ENCODE results near the gene TAOK2. TPM values are rescaled to one million over a fixed set of nuclear protein-coding genes. Genes with fewer than 3 reads are reported as not detected.
"Not testable (repeated sequence)": the region's sequence is repeated elsewhere in the genome, so short reads cannot be mapped to it uniquely, and the experiment has no call there.

TAOK2 gene
- total RNA-seq, 1 experiment from 2014 or later, result 99.4 TPM

- in situ Hi-C loops (cut with HindIII; ENCODE audit: low pct_unique_long_range_greater_than_20kb, low sequenced_read_pairs) (no loop called here), intact Hi-C loops (cut with micrococcal nuclease; ENCODE audit: unreplicated experiment) (no loop called here)
- H3K27ac ChIP-seq (ENCODE audit: low read length), result no peak overlapping the region
- no peaks in the 10 kb centered on the region for H3K36me3 ChIP-seq (ENCODE audit: control insufficient read depth, insufficient read depth, low read length)
- DNase-seq (ENCODE audit: low read depth, low spot score) (no peak), ATAC-seq (no peak)
- H3K27me3 ChIP-seq (ENCODE audit: control insufficient read depth, insufficient read depth, low read length), result no peaks in the 10 kb centered on the region
- BruUV-seq (replicated peaks), result no TSS peak
- H3K4me3 ChIP-seq (ENCODE audit: low read depth in 2 of 2, low read length in 2 of 2), result no peak overlapping the region
- ChIA-PET CTCF (no interaction called here), POLR2A (interaction anchor here (0.6 kb wide), 1 partner anchor 15 kb away, joined by 3 read pairs; no protein-coding TSS in a partner anchor)
- peaks cover 15% of the 10 kb centered on the region for H3K4me1 ChIP-seq (ENCODE audit: control insufficient read depth, insufficient read depth, low read length)
- no peak for TF ChIP-seq SIN3A (IDR thresholded peaks at IDR 0.05; ENCODE audit: borderline replicate concordance, insufficient read depth, low read depth, low read length)
- TF ChIP-seq POLR2AphosphoS5 (IDR thresholded peaks at IDR 0.05; ENCODE audit: low read depth, low read length), result no peak
- TF ChIP-seq TCF7L2 (IDR thresholded peaks at IDR 0.05; ENCODE audit: low read depth, low read length), result no peak
- TF ChIP-seq CTCF (IDR thresholded peaks at IDR 0.05), result no peak
- no peak for TF ChIP-seq REST (IDR thresholded peaks at IDR 0.05; ENCODE audit: insufficient read depth in 1 of 2, low read depth in 2 of 2, low read length in 1 of 2)
- H3K9me3 ChIP-seq (ENCODE audit: control insufficient read depth, insufficient read depth, low read depth, low read length), result no peaks in the 10 kb centered on the region
These were observed 14.9 kb upstream of the TAOK2 start for GRCh38 chr16:29958756-29959155.

- no peak for TF ChIP-seq TCF7L2 (IDR thresholded peaks at IDR 0.05; ENCODE audit: low read depth, low read length)
- no peak for TF ChIP-seq REST (IDR thresholded peaks at IDR 0.05; ENCODE audit: insufficient read depth in 1 of 2, low read depth in 2 of 2, low read length in 1 of 2)
- H3K4me1 ChIP-seq (ENCODE audit: control insufficient read depth, insufficient read depth, low read length), result peaks cover 15% of the 10 kb centered on the region
- intact Hi-C loops (cut with micrococcal nuclease; ENCODE audit: unreplicated experiment) (no loop called here), in situ Hi-C loops (cut with HindIII; ENCODE audit: low pct_unique_long_range_greater_than_20kb, low sequenced_read_pairs) (no loop called here)
- DNase-seq (ENCODE audit: low read depth, low spot score), result no peak
- no peak overlapping the region for H3K4me3 ChIP-seq (ENCODE audit: low read depth in 2 of 2, low read length in 2 of 2)
- H3K36me3 ChIP-seq (ENCODE audit: control insufficient read depth, insufficient read depth, low read length), result no peaks in the 10 kb centered on the region
- H3K27ac ChIP-seq (ENCODE audit: low read length), result no peak overlapping the region
- no peaks in the 10 kb centered on the region for H3K27me3 ChIP-seq (ENCODE audit: control insufficient read depth, insufficient read depth, low read length)
- POLR2A ChIA-PET, result interaction anchor here (0.6 kb wide), 1 partner anchor 16 kb away, joined by 3 read pairs; no protein-coding TSS in a partner anchor
- no peak for ATAC-seq
- CTCF ChIA-PET, result no interaction called here
- BruUV-seq (replicated peaks), result no TSS peak
- no peaks in the 10 kb centered on the region for H3K9me3 ChIP-seq (ENCODE audit: control insufficient read depth, insufficient read depth, low read depth, low read length)
These were observed 14.4 kb upstream of the TAOK2 start for GRCh38 chr16:29959293-29959692.

GRCh38 chr16:29959821-29960220, 13.8 kb upstream of the TAOK2 start:
- BruUV-seq (replicated peaks), result not testable (repeated sequence)

More at GRCh38 chr16:29959821-29960220, 13.8 kb upstream of the TAOK2 start:
- DNase-seq (ENCODE audit: low read depth, low spot score); CTCF ChIA-PET; ATAC-seq; H3K9me3 ChIP-seq (ENCODE audit: control insufficient read depth, insufficient read depth, low read depth, low read length); H3K36me3 ChIP-seq (ENCODE audit: control insufficient read depth, insufficient read depth, low read length); H3K27me3 ChIP-seq (ENCODE audit: control insufficient read depth, insufficient read depth, low read length); H3K27ac ChIP-seq (ENCODE audit: low read length); in situ Hi-C loops (cut with HindIII; ENCODE audit: low pct_unique_long_range_greater_than_20kb, low sequenced_read_pairs); H3K4me3 ChIP-seq (ENCODE audit: low read depth in 2 of 2, low read length in 2 of 2); POLR2A ChIA-PET: not testable (repeated sequence)
- peaks cover 15% of the 10 kb centered on the region for H3K4me1 ChIP-seq (ENCODE audit: control insufficient read depth, insufficient read depth, low read length)
- intact Hi-C loops (cut with micrococcal nuclease; ENCODE audit: unreplicated experiment), result loop anchor here (2.0 kb wide), 1 partner anchor 15 kb away; no protein-coding TSS in a partner anchor

All from Panc1 (cell line).